Measurements from ENCODE around the gene EGR4.

Gene EGR4

DNA sequence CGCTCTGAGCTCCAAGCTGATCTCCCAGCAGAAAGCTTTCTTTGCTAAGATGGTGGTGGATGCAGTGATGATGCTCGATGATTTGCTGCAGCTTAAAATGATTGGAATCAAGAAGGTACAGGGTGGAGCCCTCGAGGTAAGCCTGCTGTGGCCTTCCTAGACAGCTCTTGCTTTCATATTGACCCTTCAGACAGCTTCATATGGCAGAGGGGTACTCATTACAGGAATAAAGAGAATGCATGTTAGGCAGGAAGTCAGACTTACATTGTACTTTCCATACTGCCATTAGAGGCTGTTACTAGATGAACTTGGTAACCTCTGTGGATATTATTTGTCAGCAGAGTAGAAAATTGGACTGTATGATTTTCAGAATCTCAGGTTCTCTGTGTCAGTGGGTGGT is 48.8 kb downstream of the EGR4 start:
- Histone ChIP-seq H3K9me3 (ENCODE audit: control insufficient read depth, insufficient read depth, low read length) (no peaks in the 10 kb centered on the region), H3K4me2 (ENCODE audit: low read length) (no peak overlapping the region), H3K27ac (ENCODE audit: low read depth, low read length) (no peak overlapping the region), H3K9me2 (replicated peaks; ENCODE audit: control insufficient read depth, low read length) (no peaks in the 10 kb centered on the region), H3K4me1 (ENCODE audit: control insufficient read depth, low read length) (no peaks in the 10 kb centered on the region), H3K4me3 (ENCODE audit: low read length) (no peak overlapping the region), H3K27me3 (ENCODE audit: control insufficient read depth, low read length) (no peaks in the 10 kb centered on the region), H4K20me1 (ENCODE audit: control insufficient read depth, insufficient read depth, low read depth, low read length) (peaks cover 10% of the 10 kb centered on the region), H3F3A (ENCODE audit: control insufficient read depth, insufficient read depth) (peaks cover 2% of the 10 kb centered on the region; the same call in 1 of the 2 replicates), H3K36me3 (ENCODE audit: control insufficient read depth, low read length) (peaks cover 96% of the 10 kb centered on the region), H3K79me2 (ENCODE audit: control insufficient read depth, low read length) (peaks cover 66% of the 10 kb centered on the region)
- no peak for TF ChIP-seq EZH2phosphoT487 (IDR thresholded peaks at IDR 0.05; ENCODE audit: borderline replicate concordance, low read length)
- TF ChIP-seq, protein P1, sequence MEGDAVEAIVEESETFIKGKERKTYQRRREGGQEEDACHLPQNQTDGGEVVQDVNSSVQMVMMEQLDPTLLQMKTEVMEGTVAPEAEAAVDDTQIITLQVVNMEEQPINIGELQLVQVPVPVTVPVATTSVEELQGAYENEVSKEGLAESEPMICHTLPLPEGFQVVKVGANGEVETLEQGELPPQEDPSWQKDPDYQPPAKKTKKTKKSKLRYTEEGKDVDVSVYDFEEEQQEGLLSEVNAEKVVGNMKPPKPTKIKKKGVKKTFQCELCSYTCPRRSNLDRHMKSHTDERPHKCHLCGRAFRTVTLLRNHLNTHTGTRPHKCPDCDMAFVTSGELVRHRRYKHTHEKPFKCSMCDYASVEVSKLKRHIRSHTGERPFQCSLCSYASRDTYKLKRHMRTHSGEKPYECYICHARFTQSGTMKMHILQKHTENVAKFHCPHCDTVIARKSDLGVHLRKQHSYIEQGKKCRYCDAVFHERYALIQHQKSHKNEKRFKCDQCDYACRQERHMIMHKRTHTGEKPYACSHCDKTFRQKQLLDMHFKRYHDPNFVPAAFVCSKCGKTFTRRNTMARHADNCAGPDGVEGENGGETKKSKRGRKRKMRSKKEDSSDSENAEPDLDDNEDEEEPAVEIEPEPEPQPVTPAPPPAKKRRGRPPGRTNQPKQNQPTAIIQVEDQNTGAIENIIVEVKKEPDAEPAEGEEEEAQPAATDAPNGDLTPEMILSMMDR (IDR thresholded peaks at IDR 0.05; ENCODE audit: low read depth, low read length, poor library complexity, severe bottlenecking) = no peak

DNA sequence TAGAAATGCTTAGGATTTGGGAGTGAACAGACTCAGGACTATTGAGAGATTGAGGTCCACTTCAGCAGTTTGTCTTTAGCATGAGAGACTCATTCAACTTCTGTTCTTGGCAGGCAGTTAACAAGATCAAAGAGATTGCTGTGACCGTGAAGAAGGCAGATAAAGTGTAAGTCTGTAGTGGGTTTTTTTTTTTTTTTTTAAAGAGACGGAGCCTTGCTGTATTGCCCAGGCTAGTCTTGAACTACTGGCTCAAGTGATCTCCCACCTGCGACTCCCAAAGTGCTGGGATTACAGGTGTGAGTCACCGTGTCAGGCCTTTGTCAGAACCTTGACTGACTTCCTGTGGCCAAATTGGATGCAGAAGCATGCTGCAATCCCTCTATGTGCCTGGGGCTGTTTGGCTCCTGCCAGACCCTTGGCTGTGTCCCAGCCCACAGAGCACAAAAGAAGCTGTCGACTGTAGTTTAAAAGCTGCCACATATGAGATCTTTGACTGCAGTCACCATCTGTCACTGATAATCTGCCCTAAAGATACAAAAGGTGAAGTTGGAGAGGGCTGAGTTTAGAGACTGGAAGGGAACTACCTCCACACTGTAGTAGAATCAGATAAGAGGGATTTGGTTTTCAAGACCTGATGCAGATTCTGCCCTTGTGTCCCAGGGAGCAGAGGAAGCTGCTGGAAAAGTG is 49.3 kb downstream of the EGR4 start:
- peaks cover 96% of the 10 kb centered on the region for H3K36me3 ChIP-seq (ENCODE audit: control insufficient read depth, low read length)
- peaks cover 12% of the 10 kb centered on the region for H4K20me1 ChIP-seq (ENCODE audit: control insufficient read depth, insufficient read depth, low read depth, low read length)
- H3K27me3 ChIP-seq (ENCODE audit: control insufficient read depth, low read length) = no peaks in the 10 kb centered on the region
- H3K9me3 ChIP-seq (ENCODE audit: control insufficient read depth, insufficient read depth, low read length) = no peaks in the 10 kb centered on the region
- H3F3A ChIP-seq (ENCODE audit: control insufficient read depth, insufficient read depth) = 0 out of 2 replicates have a peak, but pooled peaks cover 2% of the 10 kb centered on the region
- no peaks in the 10 kb centered on the region for H3K4me1 ChIP-seq (ENCODE audit: control insufficient read depth, low read length)
- H3K4me2 ChIP-seq (ENCODE audit: low read length) = no peak overlapping the region
- no peaks in the 10 kb centered on the region for H3K9me2 ChIP-seq (replicated peaks; ENCODE audit: control insufficient read depth, low read length)
- no peak for TF ChIP-seq EZH2phosphoT487 (IDR thresholded peaks at IDR 0.05; ENCODE audit: borderline replicate concordance, low read length)
- TF ChIP-seq, protein P1 (IDR thresholded peaks at IDR 0.05; ENCODE audit: low read depth, low read length, poor library complexity, severe bottlenecking) = no peak
- peaks cover 72% of the 10 kb centered on the region for H3K79me2 ChIP-seq (ENCODE audit: control insufficient read depth, low read length)
- no peak overlapping the region for H3K27ac ChIP-seq (ENCODE audit: low read depth, low read length)
- no peak overlapping the region for H3K4me3 ChIP-seq (ENCODE audit: low read length)
